DMS53 treated with DMSO at 0.1 percent for 48 hours (cell line): ENCODE data around the gene LY86.

Experiments used
- DNase-seq: peaks from one replicate; lab custom pipeline; 2025; ENCODE audit not compliant: unreplicated experiment; lab: John Stamatoyannopoulos, UW

Gene LY86

GRCh38 chr6:6620766-6621425 is 32.4 kb downstream of the LY86 start:
- no peak for DNase-seq

- no peak for DNase-seq
These were observed 34.0 kb downstream of the LY86 start for GRCh38 chr6:6622501-6622900.

- DNase-seq = no peak
These were observed 35.0 kb downstream of the LY86 start for GRCh38 chr6:6623553-6623952.

GRCh38 chr6:6624269-6624990 is 35.9 kb downstream of the LY86 start:
- no peak for DNase-seq

- no peak for DNase-seq
These were observed 37.7 kb downstream of the LY86 start for GRCh38 chr6:6626187-6626586.

GRCh38 chr6:6629402-6629801 is 40.9 kb downstream of the LY86 start:
- no peak for DNase-seq

- no peak for DNase-seq
These were observed 42.5 kb downstream of the LY86 start for GRCh38 chr6:6631053-6631452.

GRCh38 chr6:6631534-6632276 is 43.2 kb downstream of the LY86 start:
- no peak for DNase-seq

GRCh38 chr6:6633898-6634734 is 45.6 kb downstream of the LY86 start:
- no peak for DNase-seq

- no peak for DNase-seq
These were observed 46.2 kb downstream of the LY86 start for GRCh38 chr6:6634735-6635075.

- DNase-seq = no peak
These were observed 46.8 kb downstream of the LY86 start for GRCh38 chr6:6635291-6635690.

GRCh38 chr6:6635869-6636268 is 47.3 kb downstream of the LY86 start:
- DNase-seq = no peak

- DNase-seq = no peak
These were observed 51.1 kb downstream of the LY86 start for GRCh38 chr6:6639572-6639971.

- DNase-seq = no peak
These were observed 52.4 kb downstream of the LY86 start for GRCh38 chr6:6640926-6641325.

GRCh38 chr6:6643398-6643797 is 54.9 kb downstream of the LY86 start:
- no peak for DNase-seq

GRCh38 chr6:6645261-6645917 is 56.9 kb downstream of the LY86 start:
- DNase-seq = no peak

GRCh38 chr6:6646384-6646783 is 57.9 kb downstream of the LY86 start:
- no peak for DNase-seq

- no peak for DNase-seq
These were observed 58.3 kb downstream of the LY86 start for GRCh38 chr6:6646859-6647258.

GRCh38 chr6:6648692-6649343 is 60.3 kb downstream of the LY86 start:
- DNase-seq = no peak

GRCh38 chr6:6649824-6650349 is 61.4 kb downstream of the LY86 start:
- DNase-seq = no peak
